Breast epithelium (tissue), 3 donors: ENCODE results near the gene IST1.

ENCODE experiments used
- CTCF ChIP-seq, 3 donors: fragments of 450-650 bp; IDR thresholded peaks; one replicate each; pipeline ENCODE4 v1.5.1; 2016 to 2017; ENCODE audit warnings: antibody characterized with exemption in 3 of 3, mild to moderate bottlenecking in 3 of 3, moderate library complexity in 3 of 3
- POLR2A ChIP-seq: fragments of 450-650 bp; IDR thresholded peaks from one replicate; pipeline ENCODE4 v1.6.1; 2016; ENCODE audit warnings: antibody characterized with exemption, mild to moderate bottlenecking, moderate library complexity
- POLR2AphosphoS5 ChIP-seq, 3 donors: sonication (generic); formaldehyde crosslinking; IDR thresholded peaks; one replicate each; pipeline ENCODE4 v1.6.1; 2017; ENCODE audit warnings: antibody characterized with exemption in 3 of 3

- TF ChIP-seq CTCF (IDR thresholded peaks at IDR 0.05) (no peak), POLR2AphosphoS5 (IDR thresholded peaks at IDR 0.05) (no peak), POLR2A (no peak)
These were observed 12.0 kb upstream of the IST1 start for GRCh38 chr16:71883168-71883848.
